NCI-H510A treated with DMSO at 0.1 percent for 48 hours (cell line): ENCODE data around the gene G3BP2.

Source experiments
- DNase-seq: peaks from one replicate; lab custom pipeline; 2025; lab: John Stamatoyannopoulos, UW

The G3BP2 gene

GRCh38 chr4:75637827-75638226, 35.4 kb downstream of the G3BP2 start:
- no peak for DNase-seq

GRCh38 chr4:75637176-75637575, 36.0 kb downstream of the G3BP2 start:
- no peak for DNase-seq

GRCh38 chr4:75634951-75635350, 38.3 kb downstream of the G3BP2 start:
- no peak for DNase-seq

- no peak for DNase-seq
Observed at GRCh38 chr4:75634281-75634680, 38.9 kb downstream of the G3BP2 start.

GRCh38 chr4:75633846-75634245, 39.4 kb downstream of the G3BP2 start:
- DNase-seq, result no peak

GRCh38 chr4:75630937-75631329, 42.3 kb downstream of the G3BP2 start:
- no peak for DNase-seq

GRCh38 chr4:75630174-75630936, 42.9 kb downstream of the G3BP2 start, which contains the start of gene CDKL2:
CDKL2 (minus strand) TSS chr4:75630528; CDS start chr4:75625988, 4,540 bp downstream.
- DNase-seq, result peak; percentile 97

GRCh38 chr4:75629239-75629638, 44.0 kb downstream of the G3BP2 start:
- DNase-seq, result peak; percentile 90

GRCh38 chr4:75623026-75623425, 50.2 kb downstream of the G3BP2 start:
- no peak for DNase-seq

- no peak for DNase-seq
Observed at GRCh38 chr4:75621715-75622114, 51.5 kb downstream of the G3BP2 start.

- DNase-seq, result no peak
Observed at GRCh38 chr4:75612306-75612705, 60.9 kb downstream of the G3BP2 start.

GRCh38 chr4:75605928-75606327, 67.3 kb downstream of the G3BP2 start:
- DNase-seq, result no peak

- DNase-seq, result no peak
Observed at GRCh38 chr4:75599647-75600046, 73.6 kb downstream of the G3BP2 start.

GRCh38 chr4:75598390-75598789, 74.8 kb downstream of the G3BP2 start:
- no peak for DNase-seq

GRCh38 chr4:75596061-75596460, 77.2 kb downstream of the G3BP2 start:
- DNase-seq, result no peak

GRCh38 chr4:75593393-75593792, 79.8 kb downstream of the G3BP2 start:
- no peak for DNase-seq
